ENCODE results near the gene COL7A1. TPM values are rescaled to one million over a fixed set of nuclear protein-coding genes. Genes with fewer than 3 reads are reported as not detected.

Gene COL7A1
- total RNA-seq, 4 donors from 2014 or later = 0.66 to 1.7 (median 1.1) TPM

GRCh38 chr3:48518069-48518468 lies 77.1 kb downstream of the COL7A1 start:
- Histone ChIP-seq H3K9me3 (no peaks in the 10 kb centered on the region), H3K36me3 (no peaks in the 10 kb centered on the region), H3K4me1 (no peaks in the 10 kb centered on the region), H3K27me3 (no peaks in the 10 kb centered on the region), H3K27ac (no peak overlapping the region), H3K4me3 (no peak overlapping the region)
- intact Hi-C loops (cut with DNase I; ENCODE audit: low total_unique reads) = no loop called here
- DNase-seq (no peak), ATAC-seq (no peak)
- TF ChIP-seq POLR2A (IDR thresholded peaks at IDR 0.05) = no peak
- TF ChIP-seq CTCF (IDR thresholded peaks at IDR 0.05 in 4 of 5, conservative IDR thresholded peaks at IDR 0.05 in 1 of 5) = no peak
- in situ Hi-C loops (cut with MboI; ENCODE audit: low sequenced_read_pairs in 4 of 4) = no loop called here

GRCh38 chr3:48516571-48516970 lies 78.6 kb downstream of the COL7A1 start:
- ATAC-seq = no peak

GRCh38 chr3:48514431-48515227 lies 80.5 kb downstream of the COL7A1 start:
- Histone ChIP-seq H3K4me1 (no peaks in the 10 kb centered on the region), H3K27me3 (no peaks in the 10 kb centered on the region), H3K9me3 (no peaks in the 10 kb centered on the region), H3K27ac (no peak overlapping the region), H3K36me3 (no peaks in the 10 kb centered on the region), H3K4me3 (no peak overlapping the region)
- ATAC-seq (no peak), DNase-seq (no peak)
- intact Hi-C loops (cut with DNase I; ENCODE audit: low total_unique reads) = no loop called here
- in situ Hi-C loops (cut with MboI; ENCODE audit: low sequenced_read_pairs in 4 of 4) = no loop called here
- no peak for TF ChIP-seq CTCF (IDR thresholded peaks at IDR 0.05 in 4 of 5, conservative IDR thresholded peaks at IDR 0.05 in 1 of 5)
- no peak for TF ChIP-seq POLR2A (IDR thresholded peaks at IDR 0.05)

More at GRCh38 chr3:48516571-48516970, 78.6 kb downstream of the COL7A1 start:
- TF ChIP-seq POLR2A (IDR thresholded peaks at IDR 0.05) (no peak), CTCF (IDR thresholded peaks at IDR 0.05 in 4 of 5, conservative IDR thresholded peaks at IDR 0.05 in 1 of 5) (no peak)
- no peaks in the 10 kb centered on the region for H3K36me3 ChIP-seq
- H3K4me1 ChIP-seq = no peaks in the 10 kb centered on the region
- in situ Hi-C loops (cut with MboI; ENCODE audit: low sequenced_read_pairs in 4 of 4) (no loop called here), intact Hi-C loops (cut with DNase I; ENCODE audit: low total_unique reads) (no loop called here)
- no peaks in the 10 kb centered on the region for H3K9me3 ChIP-seq
- H3K27me3 ChIP-seq = no peaks in the 10 kb centered on the region
- DNase-seq = no peak
- H3K4me3 ChIP-seq = no peak overlapping the region
- no peak overlapping the region for H3K27ac ChIP-seq

MicroRNA genes within 50 kb of the gene (microRNA counts, 767-probe panel; counts per million panel counts)
- 356 to 448 counts per million in 2 donors for microRNA hsa-miR-711

Small RNA genes within 50 kb of the gene (microRNA-seq; reads per million reads assigned to microRNA genes)
- gene MIR4793 (ENCODE audit: borderline replicate concordance in 2 of 2) (0 reads per million in 2 donors), gene MIR6823 (ENCODE audit: borderline replicate concordance in 2 of 2) (0 reads per million in 2 donors), gene MIR711 (ENCODE audit: borderline replicate concordance in 2 of 2) (0 reads per million in 2 donors)

Other genes starting within 250 kb of the COL7A1 start
- not detected for gene FBXW12, start 223.1 kb downstream of the COL7A1 start, total RNA-seq
- 1 to 10 TPM; 2.8 to 7.2 (median 3.5) TPM for gene PLXNB1, start 165.2 kb downstream of the COL7A1 start, total RNA-seq
- 10 to 100 TPM in 2 of 4 donors, 1 to 10 TPM in 2; 4.9 to 12.2 (median 9.9) TPM for gene CCDC51, start 155.2 kb downstream of the COL7A1 start, total RNA-seq
- 100 to 1,000 TPM; 202 to 353 (median 294) TPM for gene TMA7, start 155.1 kb downstream of the COL7A1 start, total RNA-seq
- gene ATRIP, start 148.6 kb downstream of the COL7A1 start, total RNA-seq = 1 to 10 TPM; 4.8 to 7.2 (median 7.0) TPM
- gene SHISA5, start 91.2 kb downstream of the COL7A1 start, total RNA-seq = 10 to 100 TPM; 17.0 to 31.6 (median 23.4) TPM
- gene PFKFB4, start 38.5 kb downstream of the COL7A1 start, total RNA-seq = 1 to 10 TPM in 3 of 4 donors, under 1 TPM in 1; 0.87 to 2.6 (median 1.7) TPM
- not detected for gene UCN2, start 31.5 kb downstream of the COL7A1 start, total RNA-seq
- 100 to 1,000 TPM; 679 to 861 (median 720) TPM for gene UQCRC1, start 14.3 kb upstream of the COL7A1 start, total RNA-seq
- gene TMEM89, start 26.4 kb upstream of the COL7A1 start, total RNA-seq = not detected
- 10 to 100 TPM in 2 of 4 donors, 1 to 10 TPM in 2; 6.1 to 17.3 (median 10.1) TPM for gene SLC26A6, start 40.1 kb upstream of the COL7A1 start, total RNA-seq
- gene CELSR3, start 67.6 kb upstream of the COL7A1 start, total RNA-seq = under 1 TPM in 3 of 4 donors, not detected in 1; 0.02 to 0.25 (median 0.05) TPM
- 10 to 100 TPM; 13.2 to 33.1 (median 19.4) TPM for gene NCKIPSD, start 90.6 kb upstream of the COL7A1 start, total RNA-seq
- gene IP6K2, start 121.9 kb upstream of the COL7A1 start, total RNA-seq = 10 to 100 TPM; 16.9 to 31.8 (median 22.0) TPM

Data from gastrocnemius medialis (tissue), 4 donors.